DND-41 (cell line): ENCODE results near the gene SELL.

Experiments used
- ATAC-seq: fragments of 200-7000 bp; cut with Tn5 transposase; 3 replicates; pipeline ENCODE4 v1.9.1; 2021; ENCODE audit warnings: low read depth; ENCODE audit not compliant: insufficient read depth
- DNase-seq: peaks from one replicate; pipeline ENCODE4 v3.0.0-alpha.2; 2020
- H2AFZ ChIP-seq: 2 replicates; pipeline ENCODE4 v1.6.0; 2012; ENCODE audit warnings: low read depth, low read length
- H3K27ac ChIP-seq: 2 replicates; pipeline ENCODE4 v1.5.1; 2012; ENCODE audit warnings: low read length, inconsistent platforms
- H3K27me3 ChIP-seq: fragments of 200-600 bp; sonication (generic); 2 replicates; pipeline ENCODE4 v1.6.0; 2012; ENCODE audit warnings: low read length, mild to moderate bottlenecking, inconsistent platforms; ENCODE audit not compliant: insufficient read depth, poor library complexity
- H3K36me3 ChIP-seq: 2 replicates; pipeline ENCODE4 v1.5.1; 2012; ENCODE audit warnings: low read length, inconsistent platforms; ENCODE audit not compliant: insufficient read depth
- H3K4me1 ChIP-seq: 2 replicates; pipeline ENCODE4 v1.5.1; 2012; ENCODE audit warnings: mild to moderate bottlenecking, low read length; ENCODE audit not compliant: insufficient read depth
- H3K4me2 ChIP-seq: 2 replicates; pipeline ENCODE4 v1.6.0; 2012; ENCODE audit warnings: mild to moderate bottlenecking, moderate library complexity, low read length, inconsistent platforms; ENCODE audit not compliant: insufficient read depth
- H3K4me3 ChIP-seq, 2 experiments: fragments of 200-600 bp in 1 of 2; shearing (Covaris generic) in 1 of 2; 2 replicates each; pipeline ENCODE4 v1.5.1; 2012 to 2016; ENCODE audit warnings: inconsistent platforms in 2 of 2, low read length in 2 of 2, mild to moderate bottlenecking in 2 of 2, low read depth in 1 of 2, moderate library complexity in 1 of 2
- H3K79me2 ChIP-seq: 2 replicates; pipeline ENCODE4 v1.6.0; 2012; ENCODE audit warnings: low read length, inconsistent platforms; ENCODE audit not compliant: insufficient read depth
- H3K9ac ChIP-seq: 2 replicates; pipeline ENCODE4 v1.6.0; 2012; ENCODE audit warnings: low read depth, mild to moderate bottlenecking, inconsistent platforms, low read length, moderate library complexity
- H3K9me3 ChIP-seq: 2 replicates; pipeline ENCODE4 v1.5.1; 2012; ENCODE audit warnings: low read length, moderate library complexity, mild to moderate bottlenecking, inconsistent platforms; ENCODE audit not compliant: insufficient read depth, severe bottlenecking
- H4K20me1 ChIP-seq: 2 replicates; pipeline ENCODE4 v1.6.0; 2012; ENCODE audit warnings: low read length; ENCODE audit not compliant: insufficient read depth
- EZH2 ChIP-seq: IDR thresholded peaks from 3 replicates; pipeline ENCODE4 v1.6.1; 2012; ENCODE audit warnings: borderline replicate concordance, low read depth, mild to moderate bottlenecking, moderate library complexity, low read length, inconsistent platforms; ENCODE audit not compliant: severe bottlenecking
- TF ChIP-seq, protein P1 (sequence below): IDR thresholded peaks from 2 replicates; pipeline ENCODE4 v1.5.1; 2012; ENCODE audit warnings: borderline replicate concordance, low read length, moderate library complexity, mild to moderate bottlenecking; ENCODE audit not compliant: poor library complexity, severe bottlenecking; ENCODE audit errors: extremely low read depth

SELL gene

DNA sequence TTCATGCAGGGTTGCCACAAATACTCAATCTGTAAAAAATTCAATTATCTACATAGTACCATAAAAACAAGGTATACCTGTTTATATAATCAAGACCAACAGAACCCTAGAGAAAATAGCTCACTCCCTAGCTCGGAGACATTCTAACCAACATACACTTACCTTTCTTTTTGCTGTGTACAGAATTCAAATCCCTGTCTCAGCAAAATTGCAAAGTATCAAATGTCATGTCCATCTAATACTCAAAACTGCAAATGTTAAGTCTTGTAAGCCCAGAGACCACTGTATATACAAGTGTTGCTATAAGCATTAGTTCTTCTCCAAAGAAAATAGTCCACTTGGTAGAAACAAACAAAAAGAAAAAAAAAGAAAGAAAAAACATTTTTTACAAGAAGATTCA lies 38.6 kb upstream of the SELL start:
- no peak overlapping the region for H3K4me3 ChIP-seq
- no peak for DNase-seq
- H3K9me3 ChIP-seq: no peaks in the 10 kb centered on the region
- H3K9ac ChIP-seq: no peak overlapping the region
- TF ChIP-seq, protein P1, sequence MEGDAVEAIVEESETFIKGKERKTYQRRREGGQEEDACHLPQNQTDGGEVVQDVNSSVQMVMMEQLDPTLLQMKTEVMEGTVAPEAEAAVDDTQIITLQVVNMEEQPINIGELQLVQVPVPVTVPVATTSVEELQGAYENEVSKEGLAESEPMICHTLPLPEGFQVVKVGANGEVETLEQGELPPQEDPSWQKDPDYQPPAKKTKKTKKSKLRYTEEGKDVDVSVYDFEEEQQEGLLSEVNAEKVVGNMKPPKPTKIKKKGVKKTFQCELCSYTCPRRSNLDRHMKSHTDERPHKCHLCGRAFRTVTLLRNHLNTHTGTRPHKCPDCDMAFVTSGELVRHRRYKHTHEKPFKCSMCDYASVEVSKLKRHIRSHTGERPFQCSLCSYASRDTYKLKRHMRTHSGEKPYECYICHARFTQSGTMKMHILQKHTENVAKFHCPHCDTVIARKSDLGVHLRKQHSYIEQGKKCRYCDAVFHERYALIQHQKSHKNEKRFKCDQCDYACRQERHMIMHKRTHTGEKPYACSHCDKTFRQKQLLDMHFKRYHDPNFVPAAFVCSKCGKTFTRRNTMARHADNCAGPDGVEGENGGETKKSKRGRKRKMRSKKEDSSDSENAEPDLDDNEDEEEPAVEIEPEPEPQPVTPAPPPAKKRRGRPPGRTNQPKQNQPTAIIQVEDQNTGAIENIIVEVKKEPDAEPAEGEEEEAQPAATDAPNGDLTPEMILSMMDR: no peak
- TF ChIP-seq EZH2: no peak
- H3K27me3 ChIP-seq: no peaks in the 10 kb centered on the region
- no peak overlapping the region for H3K27ac ChIP-seq
- no peaks in the 10 kb centered on the region for H4K20me1 ChIP-seq
- no peak for ATAC-seq
- H3K36me3 ChIP-seq: no peaks in the 10 kb centered on the region
- H3K4me1 ChIP-seq: no peaks in the 10 kb centered on the region
- no peaks in the 10 kb centered on the region for H3K79me2 ChIP-seq
- no peak overlapping the region for H3K4me2 ChIP-seq
- H2AFZ ChIP-seq: no peak overlapping the region

DNA sequence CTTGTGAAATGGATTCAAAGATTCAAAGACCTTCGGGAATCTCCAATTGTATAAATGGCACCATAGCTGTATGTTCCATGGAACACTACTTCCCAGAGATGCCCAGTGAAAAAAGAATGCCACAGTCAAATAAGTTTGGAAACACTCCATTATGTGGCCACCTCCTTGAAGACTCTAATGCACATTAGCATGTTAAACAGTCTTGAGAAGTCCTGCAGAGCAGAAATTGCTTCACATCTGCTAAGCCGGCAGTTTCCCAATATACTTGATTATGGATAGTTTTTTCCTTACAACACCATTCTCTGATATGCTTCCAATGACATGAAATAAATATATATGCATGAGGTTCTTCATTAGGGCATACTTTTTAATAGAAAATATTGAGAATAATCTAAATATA lies 35.1 kb upstream of the SELL start:
- no peak for DNase-seq
- Histone ChIP-seq H3K4me2 (no peak overlapping the region), H3K36me3 (no peaks in the 10 kb centered on the region), H3K79me2 (no peaks in the 10 kb centered on the region), H2AFZ (no peak overlapping the region), H3K4me1 (no peaks in the 10 kb centered on the region), H4K20me1 (no peaks in the 10 kb centered on the region), H3K9ac (no peak overlapping the region), H3K9me3 (no peaks in the 10 kb centered on the region), H3K4me3 (no peak overlapping the region), H3K27ac (no peak overlapping the region), H3K27me3 (no peaks in the 10 kb centered on the region)
- no peak for ATAC-seq
- TF ChIP-seq, protein P1: no peak
- no peak for TF ChIP-seq EZH2

DNA sequence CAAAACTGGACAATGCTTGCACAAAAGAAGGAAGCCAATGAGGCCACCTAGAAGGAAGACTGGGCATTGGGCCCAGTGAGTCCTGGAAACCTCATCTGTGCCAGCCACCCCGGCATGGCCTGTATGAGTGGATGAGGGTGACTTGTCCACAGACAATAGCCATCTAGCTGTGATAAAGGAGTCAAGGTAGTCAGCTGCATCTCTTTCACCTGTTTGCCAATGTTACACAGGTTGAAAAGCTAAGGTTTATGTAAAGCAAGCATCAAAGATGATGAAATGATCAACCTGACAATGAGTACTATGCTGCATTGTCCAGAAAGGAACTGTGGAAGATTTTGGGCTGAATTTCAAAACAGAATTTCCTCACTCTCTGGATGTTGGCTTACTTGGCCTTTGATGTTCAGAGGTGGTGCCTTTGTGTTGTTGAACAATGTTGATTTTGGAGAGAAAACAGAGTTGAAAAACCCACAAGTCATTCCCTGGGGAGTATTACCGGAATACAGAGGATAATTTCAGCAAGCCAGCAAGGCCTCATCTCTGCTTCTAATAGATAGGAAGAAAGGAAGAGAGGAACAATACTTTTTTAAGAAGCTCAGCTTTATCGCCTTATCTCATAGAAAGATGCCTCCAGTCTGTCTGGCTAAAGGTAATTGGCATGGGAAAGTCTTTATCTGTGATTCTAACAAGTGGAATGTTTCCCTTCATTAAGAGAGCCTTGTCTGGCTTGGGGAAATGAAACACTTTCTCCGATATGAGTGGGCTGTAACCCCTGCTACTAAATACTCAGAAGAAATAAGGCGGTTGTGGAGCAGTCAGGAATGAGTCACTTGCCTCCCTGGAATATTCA lies 33.8 kb upstream of the SELL start:
- H3K4me2 ChIP-seq: no peak overlapping the region
- ATAC-seq: no peak
- no peaks in the 10 kb centered on the region for H3K36me3 ChIP-seq
- H3K4me1 ChIP-seq: no peaks in the 10 kb centered on the region
- no peak overlapping the region for H3K4me3 ChIP-seq
- no peaks in the 10 kb centered on the region for H4K20me1 ChIP-seq
- no peaks in the 10 kb centered on the region for H3K27me3 ChIP-seq
- no peaks in the 10 kb centered on the region for H3K9me3 ChIP-seq
- DNase-seq: no peak
- H3K79me2 ChIP-seq: no peaks in the 10 kb centered on the region
- no peak overlapping the region for H3K27ac ChIP-seq
- peak overlapping the region; percentile 5; the same call in 1 of the 2 replicates for H2AFZ ChIP-seq
- no peak overlapping the region for H3K9ac ChIP-seq
- no peak for TF ChIP-seq EZH2
- TF ChIP-seq, protein P1: no peak
